GM19452 (cell line): ENCODE measurements around the gene ERCC1.
"Not testable (repeated sequence)": the region's sequence is repeated elsewhere in the genome, so short reads cannot be mapped to it uniquely, and the experiment has no call there.

Experiments
- ATAC-seq: cut with Tn5 transposase; IDR thresholded peaks from one replicate; pipeline ENCODE4 v1.9.1; 2021; ENCODE audit not compliant: unreplicated experiment

Gene ERCC1

DNA sequence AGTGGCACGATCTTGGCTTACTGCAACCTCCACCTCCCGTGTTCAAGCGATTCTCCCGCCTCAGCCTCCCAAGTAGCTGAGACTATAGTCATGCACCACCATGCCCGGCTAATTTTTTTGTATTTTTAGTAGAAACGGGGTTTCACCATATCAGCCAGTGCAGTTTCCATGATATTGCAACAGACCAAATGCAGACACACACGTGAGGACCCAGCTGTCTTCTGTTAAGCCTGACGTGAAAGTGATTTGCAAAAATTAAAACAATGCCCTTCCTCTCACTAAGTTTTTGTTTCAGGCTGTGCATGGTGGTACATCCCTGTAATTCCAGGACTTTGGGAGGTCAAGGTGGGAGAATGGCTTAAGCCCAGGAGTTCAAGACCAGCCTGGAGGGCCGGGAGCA lies 7.3 kb upstream of the ERCC1 start:
- not testable (repeated sequence) for ATAC-seq

DNA sequence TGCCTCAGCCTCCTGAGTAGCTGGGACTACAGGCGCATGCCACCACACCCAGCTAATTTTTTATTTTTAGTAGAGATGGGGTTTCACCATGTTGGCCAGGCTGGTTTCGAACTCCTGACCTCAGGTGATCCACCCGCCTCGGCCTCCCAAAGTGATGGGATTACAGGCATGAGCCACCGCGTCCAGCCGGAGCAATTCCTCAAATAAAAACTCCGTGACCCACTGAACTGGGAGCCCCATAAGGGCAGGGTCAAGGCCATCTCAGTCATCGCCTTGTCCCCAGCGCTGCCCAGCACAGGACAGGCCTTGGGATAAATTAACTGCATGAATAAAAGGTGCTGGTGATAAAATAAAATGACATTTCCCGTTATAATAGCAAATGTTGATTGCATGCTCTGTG lies 6.2 kb upstream of the ERCC1 start:
- ATAC-seq: not testable (repeated sequence)

DNA sequence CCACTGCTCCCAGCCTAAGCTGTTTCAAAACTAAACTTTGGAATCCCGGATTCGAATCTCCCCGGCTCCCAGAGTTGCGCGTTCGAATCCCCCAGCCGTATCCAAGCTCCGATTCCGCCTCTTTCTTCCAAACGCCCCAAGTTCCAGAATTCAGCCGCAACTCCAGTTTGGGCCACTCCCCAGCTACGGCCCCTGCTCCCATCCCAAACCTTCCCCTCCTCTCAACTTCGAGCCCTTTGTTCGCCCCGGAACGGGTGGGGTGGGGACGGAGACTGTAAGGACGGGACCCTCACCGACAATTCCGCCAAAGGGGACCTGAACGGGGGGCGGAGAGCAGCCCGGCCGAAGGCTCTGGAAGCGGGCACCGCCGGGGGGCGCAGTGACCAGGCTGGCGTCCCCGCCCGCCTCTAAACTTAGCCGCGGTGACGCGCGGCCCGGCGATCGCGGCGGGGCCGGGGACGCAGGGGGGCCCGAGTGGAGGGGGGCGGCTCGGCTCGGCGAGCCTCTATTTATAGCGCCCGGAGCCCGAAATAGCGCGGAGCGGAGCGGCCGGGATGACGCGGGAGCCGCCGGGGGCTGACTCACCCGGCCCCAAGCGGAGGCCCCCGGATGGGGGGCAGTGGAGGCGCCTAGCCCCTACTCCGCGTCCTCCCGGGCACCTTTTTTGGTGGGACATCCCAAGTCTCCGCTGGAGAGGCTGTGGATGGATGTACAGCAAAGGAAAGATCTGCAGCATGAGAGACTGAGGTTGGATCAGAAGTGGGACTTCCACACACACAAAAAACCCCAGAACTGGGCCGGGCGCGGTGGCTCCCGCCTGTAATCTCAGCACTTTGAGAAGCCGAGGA lies 4.9 kb upstream of the ERCC1 start:
- ATAC-seq: no peak

DNA sequence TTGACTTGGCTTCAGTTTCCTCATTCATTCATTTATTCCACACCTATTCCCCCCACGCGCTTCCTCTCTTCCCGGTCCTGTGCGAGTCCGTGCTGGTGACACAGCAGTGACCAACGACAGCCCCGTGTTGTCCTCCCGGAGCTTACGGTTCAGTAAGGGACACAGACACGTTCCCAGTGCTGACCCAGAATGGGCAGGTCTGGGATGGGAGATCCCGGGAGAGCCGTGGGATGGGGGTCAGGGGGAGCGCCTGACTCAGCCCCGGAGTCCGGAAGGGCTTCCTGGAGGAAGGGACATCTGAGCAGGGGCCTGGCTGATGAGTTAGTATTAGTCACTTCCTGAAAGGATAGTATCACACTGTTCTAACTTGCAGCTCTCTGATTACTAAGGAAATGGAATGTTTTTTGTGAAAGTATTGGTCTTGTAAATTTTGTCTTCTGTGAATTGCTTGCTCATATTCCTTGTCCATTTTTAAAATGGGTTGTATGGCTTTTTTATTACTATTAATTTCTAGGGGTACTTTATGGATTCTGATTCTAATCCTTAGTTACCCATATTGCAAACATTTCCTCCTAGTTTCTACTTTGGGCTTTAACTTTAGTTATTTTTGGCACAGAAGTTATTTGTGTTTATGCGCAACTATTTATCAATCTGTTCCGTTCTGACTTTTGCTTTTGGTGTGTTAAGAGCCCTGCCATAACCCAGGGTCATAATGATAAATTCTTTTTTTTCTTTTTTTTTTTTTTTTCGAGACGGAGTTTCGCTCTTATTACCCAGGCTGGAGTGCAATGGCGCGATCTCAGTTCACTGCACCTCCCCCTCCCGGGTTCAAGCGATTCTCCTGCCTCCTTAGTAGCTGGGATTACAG lies 708 bp upstream of the ERCC1 start:
- no peak for ATAC-seq

DNA sequence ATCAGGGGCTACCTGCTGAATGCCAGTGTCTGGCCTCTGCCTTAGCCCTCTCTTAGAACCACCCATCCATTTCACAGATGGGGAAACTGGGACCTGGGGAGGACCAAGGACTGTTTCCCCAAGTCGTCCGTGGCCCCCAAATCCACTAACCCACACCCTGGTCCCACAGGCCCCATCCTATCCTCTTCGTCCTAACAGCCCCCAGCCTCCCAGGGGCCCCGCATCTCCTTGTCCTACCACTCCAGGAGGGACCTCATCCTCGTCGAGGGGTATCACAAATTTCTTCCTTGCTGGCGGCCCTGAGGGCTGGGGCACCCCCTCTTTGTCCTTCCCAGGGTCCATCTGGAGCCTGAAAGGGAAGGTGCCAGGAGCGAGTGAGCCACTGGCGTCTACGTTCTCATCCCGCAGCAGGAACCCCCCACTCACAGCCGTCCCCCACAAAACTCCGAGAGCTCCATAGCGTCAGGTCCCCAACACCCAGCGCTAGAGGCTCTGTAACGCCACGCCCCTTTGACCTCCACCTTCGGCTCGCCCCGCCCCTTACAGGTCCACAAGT lies 606 bp downstream of the ERCC1 start:
- ATAC-seq: no peak

DNA sequence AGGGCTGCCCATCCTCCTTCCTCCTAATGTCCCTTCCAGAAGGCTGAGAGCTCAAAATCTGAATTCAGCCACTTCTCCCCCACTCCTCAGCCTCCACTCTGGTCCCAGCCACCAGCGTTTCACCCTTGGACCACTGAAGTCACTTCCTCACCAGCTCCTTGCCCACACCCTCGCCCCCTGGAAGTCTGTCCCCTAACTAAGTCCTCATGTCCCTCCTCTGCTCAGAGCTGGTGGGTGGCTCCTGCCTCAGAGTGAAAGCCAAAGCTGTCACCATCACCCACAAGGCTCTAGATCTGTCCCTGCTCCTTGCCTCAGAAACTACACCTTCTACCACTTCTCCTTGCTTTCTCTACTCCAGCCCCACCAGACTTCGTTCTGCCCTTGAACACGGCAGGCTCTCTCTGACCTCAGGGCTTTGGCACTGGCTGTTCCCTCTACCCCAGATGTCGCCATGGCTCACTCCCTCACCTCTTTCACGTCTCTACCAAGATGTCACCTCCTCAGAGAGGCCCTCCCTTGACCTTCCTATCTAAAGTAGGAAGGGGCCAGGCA lies 1.7 kb downstream of the ERCC1 start:
- no peak for ATAC-seq

DNA sequence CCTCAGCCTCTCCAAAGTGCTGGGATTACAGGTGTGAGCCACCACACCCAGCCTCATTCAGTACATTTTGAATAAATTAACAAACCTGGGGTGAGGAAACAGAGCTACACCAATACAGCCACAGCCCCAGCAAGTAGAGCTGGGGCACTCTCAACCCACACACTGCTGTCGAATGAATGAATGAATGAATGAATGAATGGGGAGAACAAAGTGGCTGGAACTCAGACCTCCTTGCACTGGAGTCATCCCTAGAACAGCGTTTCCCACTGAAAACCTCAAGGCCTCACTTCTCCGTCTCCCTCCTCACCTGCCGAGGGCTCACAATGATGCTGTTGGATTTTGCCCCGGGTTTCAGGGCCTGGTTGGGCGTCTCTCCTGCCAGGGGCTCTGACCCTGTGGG lies 2.8 kb downstream of the ERCC1 start:
- ATAC-seq: no peak

DNA sequence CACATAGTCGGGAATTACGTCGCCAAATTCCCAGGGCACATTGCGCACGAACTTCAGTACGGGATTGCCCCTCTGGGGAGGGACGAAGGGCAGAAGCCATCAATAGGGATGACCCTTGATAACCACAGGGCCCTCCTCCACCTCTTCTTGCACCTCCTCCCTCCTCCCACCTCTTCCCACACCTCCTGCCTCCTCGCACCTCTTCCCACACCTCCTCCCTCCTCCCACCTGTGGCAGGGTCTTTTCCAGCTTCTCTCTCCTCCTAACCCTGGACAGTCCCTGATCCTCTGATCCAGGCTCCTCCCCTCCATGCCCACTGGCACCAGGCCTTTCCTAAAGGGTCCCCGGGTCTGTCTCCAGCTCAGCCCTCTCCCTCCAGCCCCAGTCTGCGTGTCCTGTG lies 3.4 kb downstream of the ERCC1 start:
- ATAC-seq: no peak

DNA sequence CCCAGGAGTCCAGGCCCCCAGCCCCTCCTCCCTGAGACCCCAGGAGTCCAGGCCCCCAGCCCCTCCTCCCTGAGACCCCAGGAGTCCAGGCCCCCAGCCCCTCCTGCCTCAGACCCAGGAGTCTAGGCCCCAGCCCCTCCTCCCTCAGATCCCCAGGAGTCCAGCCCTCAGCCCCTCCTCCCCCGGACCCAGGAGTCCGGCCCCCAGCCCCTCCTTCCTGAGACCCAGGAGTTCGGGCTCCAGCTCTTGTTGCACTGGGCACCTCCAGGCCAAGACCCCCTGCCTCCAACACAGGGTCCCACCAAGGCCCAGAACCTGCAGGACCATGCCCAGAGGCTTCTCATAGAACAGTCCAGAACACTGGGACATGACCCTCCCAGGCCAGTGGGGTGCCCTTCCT lies 3.8 kb downstream of the ERCC1 start:
- ATAC-seq: no peak

DNA sequence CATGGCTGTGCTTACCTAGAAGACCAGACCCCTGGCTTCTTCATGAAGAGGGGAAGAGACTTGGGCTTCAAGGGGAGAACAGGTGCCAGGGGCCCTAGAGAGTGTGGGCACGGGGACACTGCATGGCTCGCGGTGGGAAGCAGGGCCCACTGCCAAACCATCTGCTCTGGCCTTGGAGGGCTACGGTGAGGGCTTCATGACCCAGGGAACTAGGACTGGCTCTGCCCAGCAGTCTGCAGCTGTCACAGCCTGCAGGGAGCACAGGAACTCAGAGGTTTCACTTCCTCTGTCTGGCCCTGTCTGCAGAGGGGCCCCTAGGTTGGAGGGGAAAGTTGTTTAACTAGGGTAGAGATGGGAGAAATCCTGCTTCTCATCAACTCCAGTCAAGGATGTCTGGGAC lies 4.3 kb downstream of the ERCC1 start:
- ATAC-seq: peak; percentile 52

DNA sequence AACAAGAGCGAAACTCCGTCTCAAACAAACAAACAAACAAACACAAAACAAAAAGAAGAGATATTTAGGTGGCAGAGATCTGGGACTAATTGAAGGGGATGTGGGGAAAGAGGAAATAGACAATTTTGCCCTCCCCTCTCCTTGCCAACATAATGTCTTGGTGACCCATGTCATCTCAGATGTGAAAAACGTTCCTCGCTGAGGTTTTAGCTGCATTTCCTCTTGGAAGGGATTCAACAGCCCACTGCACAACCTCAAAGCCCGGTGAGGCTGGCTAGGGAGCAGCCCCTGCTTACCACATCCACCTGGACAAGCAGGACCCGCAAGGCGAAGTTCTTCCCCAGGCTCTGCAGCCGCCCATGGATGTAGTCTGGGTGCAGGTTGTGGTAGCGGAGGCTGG lies 4.9 kb downstream of the ERCC1 start:
- ATAC-seq: no peak

DNA sequence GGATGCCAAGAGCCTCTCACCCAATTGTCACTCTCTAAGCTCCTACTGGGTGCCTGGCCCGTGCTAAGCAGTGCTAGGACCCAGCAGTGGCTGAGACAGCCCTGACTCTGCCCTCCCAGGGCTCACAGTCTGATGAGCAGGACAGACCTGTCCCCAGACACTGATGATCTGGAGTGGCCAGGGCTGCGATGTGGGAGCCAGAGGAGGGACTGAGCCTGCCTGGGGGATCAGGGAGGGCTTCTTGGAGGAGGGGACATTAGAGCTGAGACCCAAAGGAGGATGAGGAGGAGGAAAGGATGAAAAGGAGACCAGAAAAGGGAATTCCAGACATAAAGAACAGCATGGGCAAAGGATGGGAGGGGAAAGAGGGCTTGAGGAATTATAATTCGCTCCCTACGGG lies 6.6 kb downstream of the ERCC1 start:
- ATAC-seq: no peak

DNA sequence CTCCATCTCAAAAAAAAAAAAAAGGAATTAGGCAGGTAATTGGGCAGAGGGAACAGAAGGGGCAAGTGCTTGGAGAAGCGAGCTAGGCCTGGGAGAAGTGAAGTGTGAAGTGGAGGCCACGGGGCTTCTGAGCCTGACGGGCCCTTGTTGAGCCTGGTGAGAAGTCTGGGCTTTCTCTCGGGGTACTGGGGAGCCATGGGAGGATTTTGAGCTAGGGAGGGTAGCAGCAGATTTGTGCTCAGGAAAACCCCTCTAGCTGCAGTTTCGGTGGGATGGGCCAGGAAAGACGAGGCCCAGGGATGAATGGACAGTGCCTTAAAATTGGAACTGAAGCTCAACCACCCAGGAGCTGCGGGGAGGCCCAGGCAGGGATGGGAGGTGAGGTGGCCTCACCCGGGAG lies 9.2 kb downstream of the ERCC1 start:
- ATAC-seq: no peak

DNA sequence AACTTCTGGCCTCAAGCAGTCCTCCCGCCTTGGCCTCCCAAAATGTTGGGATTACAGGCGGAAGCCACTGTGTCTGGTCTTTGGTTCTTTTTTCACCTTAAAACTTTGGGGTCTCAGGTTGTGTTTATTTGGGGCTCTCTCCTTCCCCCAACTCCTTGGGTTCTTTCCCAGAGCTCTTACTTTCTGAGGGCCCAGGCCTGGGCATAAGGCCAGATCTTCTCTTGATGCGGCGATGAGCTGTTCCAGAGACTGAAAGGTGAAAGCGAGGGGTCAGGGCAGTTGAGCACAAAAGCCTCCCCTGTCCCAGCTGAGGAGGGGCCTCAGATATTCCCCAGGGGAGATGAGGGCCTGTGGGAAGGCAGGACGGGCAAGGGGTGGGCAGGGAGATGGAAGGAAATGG lies 10.2 kb downstream of the ERCC1 start:
- no peak for ATAC-seq

DNA sequence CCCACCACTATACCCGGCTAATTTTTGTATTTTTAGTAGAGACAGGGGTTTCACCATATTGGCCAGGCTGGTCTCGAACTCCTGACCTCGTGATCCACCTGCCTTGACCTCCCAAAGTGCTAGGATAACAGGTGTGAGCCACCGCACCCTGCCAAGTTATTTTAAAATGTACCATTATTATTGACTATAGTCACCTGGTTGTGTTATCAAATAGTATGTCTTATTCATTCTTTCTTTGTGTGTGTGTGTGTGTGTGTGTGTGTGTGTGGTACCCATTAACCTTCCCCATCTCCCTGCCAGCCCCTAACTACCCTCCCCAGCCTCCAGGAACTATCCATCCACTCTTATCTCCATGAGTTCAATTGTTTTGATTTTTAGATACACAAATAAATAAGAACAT lies 13.4 kb downstream of the ERCC1 start:
- ATAC-seq: not testable (repeated sequence)

DNA sequence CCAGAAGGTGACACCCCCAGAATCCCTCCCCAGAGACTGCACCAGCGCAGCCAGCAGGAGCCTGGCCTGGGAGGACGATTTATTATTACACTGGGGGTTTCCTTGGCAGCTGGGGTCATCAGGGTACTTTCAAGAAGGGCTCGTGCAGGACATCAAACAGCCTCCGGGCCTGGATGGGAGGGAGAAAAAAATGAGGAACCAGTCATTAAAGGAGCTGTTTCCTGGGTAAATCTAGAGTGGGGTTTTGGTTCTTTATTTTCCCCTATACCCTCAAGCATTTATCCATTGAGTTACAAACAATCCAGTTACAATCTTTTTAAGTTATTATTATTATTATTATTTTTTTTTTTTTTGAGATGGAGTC lies 14.2 kb downstream of the ERCC1 start:
- ATAC-seq: no peak

DNA sequence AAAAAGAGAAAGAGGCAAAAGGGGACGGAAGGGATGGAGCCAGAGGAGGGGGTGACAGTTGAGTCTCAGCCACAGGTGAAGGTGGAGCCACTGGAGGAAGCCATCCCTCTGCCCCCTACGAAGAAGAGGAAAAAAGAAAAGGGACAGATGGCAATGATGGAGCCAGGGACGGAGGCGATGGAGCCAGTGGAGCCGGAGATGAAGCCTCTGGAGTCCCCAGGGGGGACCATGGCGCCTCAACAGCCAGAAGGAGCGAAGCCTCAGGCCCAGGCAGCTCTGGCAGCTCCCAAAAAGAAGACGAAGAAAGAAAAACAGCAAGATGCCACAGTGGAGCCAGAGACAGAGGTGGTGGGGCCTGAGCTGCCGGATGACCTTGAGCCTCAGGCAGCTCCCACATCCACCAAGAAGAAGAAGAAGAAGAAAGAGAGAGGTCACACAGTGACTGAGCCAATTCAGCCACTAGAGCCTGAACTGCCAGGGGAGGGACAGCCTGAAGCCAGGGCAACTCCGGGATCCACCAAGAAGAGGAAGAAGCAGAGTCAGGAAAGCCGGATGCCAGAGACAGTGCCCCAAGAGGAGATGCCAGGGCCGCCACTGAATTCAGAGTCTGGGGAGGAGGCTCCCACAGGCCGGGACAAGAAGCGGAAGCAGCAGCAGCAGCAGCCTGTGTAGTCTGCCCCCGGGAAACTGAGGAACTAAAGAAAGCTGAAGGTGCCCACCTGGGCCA lies 14.7 kb downstream of the ERCC1 start:
- no peak for ATAC-seq

DNA sequence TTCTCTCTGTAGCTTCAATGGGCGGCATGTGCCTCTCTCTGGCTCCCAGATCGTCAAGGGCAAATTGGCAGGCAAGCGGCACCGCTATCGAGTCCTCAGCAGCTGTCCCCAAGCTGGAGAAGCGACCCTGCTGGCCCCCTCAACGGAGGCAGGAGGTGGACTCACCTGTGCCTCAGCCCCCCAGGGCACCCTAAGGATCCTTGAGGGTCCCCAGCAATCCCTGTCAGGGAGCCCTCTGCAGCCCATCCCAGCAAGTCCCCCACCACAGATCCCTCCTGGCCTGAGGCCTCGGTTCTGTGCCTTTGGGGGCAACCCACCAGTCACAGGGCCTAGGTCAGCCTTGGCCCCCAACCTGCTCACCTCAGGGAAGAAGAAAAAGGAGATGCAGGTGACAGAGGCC lies 15.6 kb downstream of the ERCC1 start:
- no peak for ATAC-seq

DNA sequence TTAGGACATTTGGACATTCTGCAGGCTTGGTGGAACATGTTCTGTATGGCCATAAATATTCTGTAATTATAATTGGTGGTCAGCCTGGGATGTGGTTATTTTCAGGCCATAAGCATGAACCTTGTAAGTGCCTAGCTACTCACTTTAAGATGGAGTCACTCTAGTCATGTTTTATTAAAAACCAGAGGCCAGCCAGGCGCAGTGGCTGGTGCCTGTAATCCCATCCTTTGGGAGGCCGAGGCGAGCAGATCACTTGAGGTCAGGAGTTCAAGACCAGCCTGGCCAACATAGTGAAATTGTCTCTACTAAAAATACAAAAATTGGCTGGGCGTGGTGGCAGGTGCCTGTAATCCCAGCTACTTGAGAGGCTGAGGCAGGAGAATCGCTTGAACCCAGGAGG lies 16.1 kb downstream of the ERCC1 start:
- not testable (repeated sequence) for ATAC-seq

DNA sequence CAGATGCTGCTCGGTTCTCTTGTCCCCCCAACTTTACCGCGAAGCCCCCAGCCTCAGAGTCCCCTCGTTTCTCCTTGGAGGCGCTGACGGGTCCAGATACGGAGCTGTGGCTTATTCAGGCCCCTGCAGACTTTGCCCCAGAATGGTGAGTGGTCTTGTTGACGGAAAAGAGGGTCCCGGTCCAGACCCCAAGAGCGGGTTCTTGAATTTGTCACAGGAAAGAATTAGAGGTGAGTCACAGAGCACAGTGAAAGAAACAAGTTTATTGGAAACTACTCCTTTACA lies 16.7 kb downstream of the ERCC1 start:
- no peak for ATAC-seq
